Fibroblast of lung (primary cell): ENCODE results near the gene CACNA2D3. TPM values are rescaled to one million over a fixed set of nuclear protein-coding genes. Genes with fewer than 3 reads are reported as not detected.

Source experiments
- DNase-seq, 2 donors: peaks; one replicate each; pipeline versions ENCODE4 v3.0.0 to v3.0.0-alpha.2; 2010; ENCODE audit warnings: low read depth in 2 of 2
- H2AFZ ChIP-seq: 2 replicates; pipeline ENCODE4 v1.5.1; 2012; ENCODE audit warnings: low read length, control low read depth, inconsistent platforms
- H3K27ac ChIP-seq: 2 replicates; pipeline ENCODE4 v1.5.1; 2011; ENCODE audit warnings: low read length, control low read depth; ENCODE audit not compliant: insufficient read depth
- H3K27me3 ChIP-seq: 2 replicates; pipeline ENCODE4 v1.5.1; 2011; ENCODE audit warnings: mild to moderate bottlenecking, low read length; ENCODE audit not compliant: control insufficient read depth, insufficient read depth
- H3K36me3 ChIP-seq: 2 replicates; pipeline ENCODE4 v1.5.1; 2011; ENCODE audit warnings: low read length; ENCODE audit not compliant: control insufficient read depth, insufficient read depth
- H3K4me1 ChIP-seq: 2 replicates; pipeline ENCODE4 v1.5.1; 2011; ENCODE audit warnings: low read length; ENCODE audit not compliant: control insufficient read depth, insufficient read depth; ENCODE audit errors: extremely low read depth
- H3K4me2 ChIP-seq: 2 replicates; pipeline ENCODE4 v1.5.1; 2011; ENCODE audit warnings: low read length, control low read depth; ENCODE audit not compliant: insufficient read depth; ENCODE audit errors: extremely low read depth
- H3K4me3 ChIP-seq, 4 experiments: fragments of 200-600 bp in 1 of 4; sonication (generic) in 1 of 4; replicated peaks in 1 of 4; 2 replicates each; pipeline ENCODE4 v1.5.1; 2011 to 2016; ENCODE audit warnings: low read length in 4 of 4, low read depth in 3 of 4, mild to moderate bottlenecking in 3 of 4, control low read depth in 2 of 4, inconsistent platforms in 1 of 4, mixed read lengths in 1 of 4; ENCODE audit not compliant: insufficient read depth in 1 of 4; ENCODE audit errors: control extremely low read depth in 1 of 4
- H3K79me2 ChIP-seq: 2 replicates; pipeline ENCODE4 v1.5.1; 2012; ENCODE audit warnings: mild to moderate bottlenecking, low read length, inconsistent platforms; ENCODE audit not compliant: control insufficient read depth, insufficient read depth
- H3K9ac ChIP-seq: 2 replicates; pipeline ENCODE4 v1.5.1; 2011; ENCODE audit warnings: mild to moderate bottlenecking, low read length, control low read depth; ENCODE audit not compliant: insufficient read depth
- H3K9me3 ChIP-seq: 2 replicates; pipeline ENCODE4 v1.5.1; 2012; ENCODE audit warnings: low read depth, low read length; ENCODE audit not compliant: control insufficient read depth, insufficient read depth
- H4K20me1 ChIP-seq: 2 replicates; pipeline ENCODE4 v1.5.1; 2011; ENCODE audit warnings: low read length; ENCODE audit not compliant: control insufficient read depth, insufficient read depth; ENCODE audit errors: extremely low read depth
- CTCF ChIP-seq, 2 donors: IDR thresholded peaks in 1 of 2; conservative IDR thresholded peaks in 1 of 2; 1 replicate in 1 of 2; 2 replicates in 1 of 2; pipeline ENCODE4 v1.5.1; 2011 to 2012; ENCODE audit warnings: low read length in 2 of 2, control low read depth in 1 of 2, inconsistent platforms in 1 of 2, low read depth in 1 of 2, mild to moderate bottlenecking in 1 of 2
- EZH2 ChIP-seq: IDR thresholded peaks from 2 replicates; pipeline ENCODE4 v1.5.1; 2012; ENCODE audit warnings: low read length, control low read depth, mild to moderate bottlenecking; ENCODE audit errors: missing control alignments
- polyA plus RNA-seq, 2 donors: library from polyadenylated mRNA; depleted of rRNA in 1 of 2; stranded (reverse) in 1 of 2; unstranded in 1 of 2; fragments of >200 nt; gene quantifications; 2 replicates each; pipeline ENCODE4 v1.2.1, GENCODE V29; 2011 to 2012; ENCODE audit warnings: missing spikeins in 1 of 2
- total RNA-seq: library from RNA; depleted of rRNA; stranded (reverse); fragments of >200 nt; gene quantifications from 2 replicates; pipeline ENCODE4 v1.2.1, GENCODE V29; 2014

Gene CACNA2D3
- total and polyA plus RNA-seq, 2 donors (not counting 1 experiment from before 2014, with no cell fraction given) = 1.8 to 11.5 TPM

GRCh38 chr3:55066551-55067047 lies 944.2 kb downstream of the CACNA2D3 start:
- no peak overlapping the region for H2AFZ ChIP-seq
- H3K36me3 ChIP-seq = no peaks in the 10 kb centered on the region
- no peak overlapping the region for H3K27ac ChIP-seq
- no peaks in the 10 kb centered on the region for H3K4me1 ChIP-seq
- TF ChIP-seq EZH2 = no peak
- no peak for TF ChIP-seq CTCF (conservative IDR thresholded peaks at IDR 0.05 in 1 of 2, IDR thresholded peaks at IDR 0.05 in 1 of 2; ENCODE audit: low read depth in 1 of 2, low read length in 2 of 2)
- no peak overlapping the region for H3K4me2 ChIP-seq
- H3K79me2 ChIP-seq = no peaks in the 10 kb centered on the region
- DNase-seq = no peak
- H3K9me3 ChIP-seq = no peaks in the 10 kb centered on the region
- H3K27me3 ChIP-seq = no peaks in the 10 kb centered on the region
- no peaks in the 10 kb centered on the region for H4K20me1 ChIP-seq
- H3K9ac ChIP-seq = no peak overlapping the region
- H3K4me3 ChIP-seq = no peak overlapping the region

DNA sequence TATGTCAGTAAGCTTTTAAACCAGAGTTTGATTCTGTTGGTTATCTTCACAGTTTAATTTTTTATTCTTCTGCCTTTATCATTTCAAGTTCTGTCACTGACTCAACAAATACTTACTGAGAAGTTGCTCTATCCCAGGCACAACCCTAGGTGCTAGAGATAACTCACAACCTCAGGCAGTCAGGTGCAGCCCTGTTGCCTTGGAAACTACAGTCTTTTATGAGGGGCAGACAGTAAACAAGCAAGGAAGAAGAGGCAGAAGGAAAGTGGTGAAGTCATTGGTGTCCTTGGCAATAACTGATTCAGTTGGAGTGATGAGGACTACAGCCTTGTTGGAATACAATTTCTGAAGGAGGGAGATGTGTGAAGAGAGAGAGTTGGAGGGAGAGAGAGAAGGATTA lies 947.6 kb downstream of the CACNA2D3 start:
- TF ChIP-seq EZH2 (no peak), CTCF (conservative IDR thresholded peaks at IDR 0.05 in 1 of 2, IDR thresholded peaks at IDR 0.05 in 1 of 2; ENCODE audit: low read depth in 1 of 2, low read length in 2 of 2) (no peak)
- Histone ChIP-seq H3K27ac (no peak overlapping the region), H3K27me3 (no peaks in the 10 kb centered on the region), H3K4me1 (no peaks in the 10 kb centered on the region), H3K4me2 (no peak overlapping the region), H4K20me1 (no peaks in the 10 kb centered on the region), H3K4me3 (no peak overlapping the region), H3K79me2 (no peaks in the 10 kb centered on the region), H3K36me3 (no peaks in the 10 kb centered on the region), H2AFZ (no peak overlapping the region), H3K9me3 (no peaks in the 10 kb centered on the region), H3K9ac (no peak overlapping the region)
- no peak for DNase-seq

DNA sequence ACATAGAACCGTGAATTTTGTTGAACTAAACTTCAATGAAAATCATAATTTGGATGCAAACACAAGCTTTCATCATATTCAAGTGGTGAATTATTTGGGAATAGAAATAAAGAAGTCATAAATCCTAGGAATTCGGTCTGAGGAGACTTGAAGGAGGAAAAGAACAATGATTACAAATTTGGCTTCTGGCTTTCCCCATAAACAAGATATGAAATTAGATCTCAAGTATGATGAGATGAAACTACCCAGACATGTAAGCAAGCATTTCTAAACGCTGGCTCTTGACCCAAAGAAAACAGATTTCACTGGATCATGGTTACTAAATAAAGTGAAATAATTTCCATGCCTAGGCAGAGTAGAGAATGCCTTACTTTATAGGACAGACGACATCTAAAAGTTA lies 952.4 kb downstream of the CACNA2D3 start:
- no peaks in the 10 kb centered on the region for H3K79me2 ChIP-seq
- H3K27ac ChIP-seq = no peak overlapping the region
- H3K9me3 ChIP-seq = no peaks in the 10 kb centered on the region
- DNase-seq = peak in 1 of 2 donors; percentile 34
- H3K4me1 ChIP-seq = no peaks in the 10 kb centered on the region
- no peak overlapping the region for H3K4me3 ChIP-seq
- no peak overlapping the region for H3K4me2 ChIP-seq
- no peaks in the 10 kb centered on the region for H3K36me3 ChIP-seq
- no peak overlapping the region for H3K9ac ChIP-seq
- no peak overlapping the region for H2AFZ ChIP-seq
- TF ChIP-seq CTCF (conservative IDR thresholded peaks at IDR 0.05 in 1 of 2, IDR thresholded peaks at IDR 0.05 in 1 of 2; ENCODE audit: low read depth in 1 of 2, low read length in 2 of 2) (no peak), EZH2 (no peak)
- no peaks in the 10 kb centered on the region for H3K27me3 ChIP-seq
- H4K20me1 ChIP-seq = no peaks in the 10 kb centered on the region
